ENCODE measurements around the gene RGR.
"Not testable (repeated sequence)": the region's sequence is repeated elsewhere in the genome, so short reads cannot be mapped to it uniquely, and the experiment has no call there.

RGR gene

DNA sequence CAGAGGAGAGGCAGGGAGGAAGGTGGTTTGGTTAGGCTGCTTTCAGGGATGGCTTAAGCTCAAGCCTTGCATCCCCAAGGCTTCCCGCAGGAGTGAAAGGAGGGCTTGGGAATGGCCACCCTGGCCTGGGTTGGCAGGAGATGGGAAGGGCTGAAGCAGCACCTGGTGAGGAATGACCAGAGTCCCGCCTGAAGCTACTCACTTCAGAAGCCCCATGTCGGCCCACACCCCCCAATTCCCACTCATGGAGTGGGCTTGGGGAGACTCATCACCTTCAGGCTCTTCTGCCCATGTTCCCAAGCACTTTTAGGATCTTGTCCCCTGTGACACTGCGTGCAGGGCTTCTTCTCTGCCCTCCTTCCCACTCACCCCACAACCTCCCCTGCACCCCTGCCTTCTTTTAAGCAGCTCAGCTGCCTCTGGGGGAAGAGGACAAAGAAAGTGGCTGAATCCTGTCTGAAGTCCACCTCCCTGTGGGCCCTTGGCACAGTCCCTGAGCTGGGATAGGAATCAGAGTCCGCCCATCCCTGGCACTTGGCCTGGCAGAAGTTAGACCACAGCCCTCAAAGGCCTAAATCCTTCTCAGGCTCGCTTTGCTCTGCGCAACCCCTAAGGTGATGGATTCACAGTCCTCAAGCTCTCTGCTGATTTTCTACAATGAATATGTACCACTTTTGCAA, 16.5 kb downstream of the RGR start:
- no peak for DNase-seq

DNA sequence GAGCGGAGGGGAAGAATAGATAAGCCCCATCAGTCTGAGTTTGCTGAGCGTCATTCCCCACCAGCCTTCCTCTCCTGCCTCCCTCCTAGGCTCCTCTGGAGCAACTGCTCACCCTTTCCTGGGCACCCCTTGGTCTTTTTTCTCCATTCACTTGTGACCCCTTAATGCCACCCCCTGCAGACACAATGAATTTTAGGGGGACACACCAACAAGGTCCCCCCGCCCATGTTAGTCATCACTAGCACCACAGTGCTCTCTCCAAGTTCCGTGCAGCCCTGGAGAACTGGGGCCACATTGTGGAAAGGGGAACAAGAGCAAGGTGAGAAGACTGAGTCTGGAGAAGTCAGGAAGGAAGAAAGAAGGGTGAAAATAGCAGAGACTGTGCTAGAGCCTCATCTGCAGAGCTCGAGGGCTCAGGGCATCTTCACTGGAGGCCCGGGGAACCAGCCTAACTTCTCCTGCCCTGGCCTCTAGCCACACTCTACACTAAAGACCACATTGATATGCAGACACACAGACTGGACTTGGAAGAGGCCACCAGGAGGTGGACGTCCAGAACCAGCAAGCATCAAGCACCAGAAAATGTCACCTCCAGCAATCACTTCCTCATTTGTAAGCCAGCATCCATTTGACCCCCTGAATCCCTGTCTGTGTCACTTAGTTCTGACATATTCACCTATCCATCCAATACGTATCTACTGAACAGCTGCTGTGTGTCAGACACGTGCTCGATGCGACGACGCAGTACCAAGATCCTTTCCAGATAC, 17.5 kb downstream of the RGR start:
- DNase-seq = no peak

DNA sequence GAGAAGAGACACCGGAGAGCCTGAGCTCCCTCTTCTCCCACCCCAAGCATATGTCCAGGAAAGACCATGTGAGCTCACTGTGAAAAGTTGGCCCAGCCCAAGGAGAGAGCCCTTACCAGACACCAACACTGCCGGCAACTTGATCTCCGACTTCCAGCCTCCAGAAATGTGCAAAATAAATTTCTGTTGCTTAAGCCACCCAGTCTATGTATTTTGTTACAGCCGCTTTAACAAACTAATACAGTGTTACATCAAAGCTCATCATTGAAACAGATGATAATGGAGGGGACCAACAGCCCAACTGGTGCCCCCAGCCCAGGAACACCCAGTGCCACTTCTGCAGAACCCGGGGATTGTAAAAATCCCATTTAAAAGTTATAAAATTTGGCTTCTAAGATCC, 18.9 kb downstream of the RGR start:
- DNase-seq = no peak

DNA sequence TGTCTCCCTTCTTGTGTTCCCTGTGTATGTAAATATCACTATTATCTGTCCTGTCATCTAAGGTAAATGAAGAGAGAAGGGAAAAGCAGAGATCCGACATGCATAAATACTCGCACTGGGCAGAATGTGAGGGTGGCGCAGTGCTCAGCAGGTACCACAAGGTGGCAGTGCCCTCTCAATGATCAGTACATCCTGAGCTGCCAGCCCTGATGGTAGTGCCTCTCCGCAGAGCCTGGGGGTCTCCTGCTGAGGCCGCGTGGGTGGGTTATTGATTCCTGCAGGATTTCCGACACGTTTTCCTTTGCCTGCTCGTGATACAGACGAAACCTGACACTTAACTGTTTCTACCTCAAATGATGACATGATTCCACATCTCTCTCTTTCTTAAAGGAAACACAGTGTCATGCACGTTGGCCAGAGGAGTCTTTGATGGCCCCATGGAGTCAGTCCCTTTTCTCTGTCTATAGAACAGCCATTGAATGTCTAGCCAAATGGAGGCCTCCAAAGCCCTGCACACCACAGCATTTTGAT, 19.8 kb downstream of the RGR start:
- DNase-seq = peak; percentile 59

DNA sequence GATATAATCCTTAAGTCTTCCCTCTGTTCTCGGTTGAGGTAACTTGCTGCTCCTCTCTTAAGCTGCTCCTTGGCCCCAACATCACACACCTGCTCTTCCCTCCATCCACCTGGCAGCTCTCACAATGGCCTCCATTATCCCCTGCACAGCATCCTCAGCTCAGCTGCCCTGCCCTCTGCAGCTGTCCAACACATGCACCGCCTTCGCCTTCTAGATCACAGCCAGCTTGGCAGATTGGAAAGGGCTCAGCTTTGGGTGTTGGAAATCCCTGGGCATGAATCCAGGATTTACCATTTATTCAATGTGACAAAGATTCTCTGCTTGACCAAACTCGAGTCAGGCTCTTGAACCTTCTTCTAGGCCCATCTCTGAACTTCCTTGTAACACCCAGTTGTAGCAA, 20.6 kb downstream of the RGR start:
- DNase-seq = peak; percentile 42

DNA sequence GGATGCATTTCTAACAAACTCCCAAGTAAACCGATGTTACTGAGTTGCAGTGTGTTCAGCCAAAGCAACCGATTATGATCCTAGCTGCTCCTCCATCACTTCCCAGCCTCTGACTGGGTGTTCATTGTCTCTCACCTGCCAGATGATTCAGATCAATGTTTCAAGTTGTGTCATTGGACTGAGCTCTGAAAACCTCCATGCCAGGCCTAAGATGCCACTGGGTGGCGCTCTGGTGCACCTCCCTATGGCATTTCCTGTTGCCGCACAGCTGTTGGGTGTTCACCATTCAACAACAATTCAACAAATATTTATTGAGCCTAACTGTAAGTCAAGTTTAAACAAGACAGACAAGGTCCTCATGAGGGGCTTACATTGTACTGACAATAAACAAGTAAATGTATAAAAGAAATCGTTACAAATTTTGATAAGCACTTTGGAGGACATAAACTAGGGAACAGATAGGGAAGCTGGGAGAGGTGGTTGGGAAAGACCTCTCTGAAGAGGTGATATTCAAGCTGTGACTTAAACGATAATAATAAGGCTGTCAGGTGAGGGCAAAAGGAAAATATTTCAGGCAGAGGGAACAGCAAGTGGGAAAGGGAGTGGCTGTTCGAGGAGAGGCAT, 22.8 kb downstream of the RGR start:
- no peak for DNase-seq

DNA sequence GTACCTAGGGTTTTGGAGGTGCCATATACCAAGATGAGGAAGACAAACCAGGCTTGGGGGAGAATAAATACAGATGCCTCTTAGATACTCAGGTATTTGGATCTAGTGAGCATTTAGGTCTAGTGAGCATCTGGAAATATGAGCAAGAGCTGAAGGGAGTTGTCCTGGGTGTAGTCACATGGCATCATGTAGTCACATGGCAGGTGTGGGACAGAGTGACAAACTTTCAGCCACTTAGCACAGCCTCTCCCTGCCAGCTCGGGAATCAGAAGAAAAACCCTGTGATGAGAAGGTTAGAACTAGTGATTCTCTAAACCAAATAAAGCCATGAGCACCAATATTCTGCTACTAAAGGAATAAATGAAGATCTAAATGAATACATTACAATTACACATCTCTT, 24.3 kb downstream of the RGR start:
- no peak for DNase-seq

DNA sequence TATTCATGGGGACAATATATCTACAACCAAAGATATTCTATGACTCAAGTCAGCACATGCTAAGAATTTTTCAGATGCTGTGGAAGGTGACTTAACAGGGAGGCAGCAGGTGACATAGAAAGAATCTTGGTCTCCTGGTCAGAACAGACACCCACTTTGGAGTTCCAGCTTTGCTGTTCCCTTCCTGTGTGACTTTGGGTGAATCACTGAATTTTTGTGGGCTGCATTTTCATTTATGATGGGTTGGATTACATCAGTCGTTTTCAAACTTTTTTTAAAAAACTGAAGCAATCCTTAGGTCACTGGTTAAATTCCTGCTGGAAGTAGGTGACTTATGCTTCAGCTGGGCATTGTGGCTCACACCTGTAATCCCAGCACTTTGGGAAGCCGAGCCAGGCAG, 24.9 kb downstream of the RGR start:
- no peak for DNase-seq

DNA sequence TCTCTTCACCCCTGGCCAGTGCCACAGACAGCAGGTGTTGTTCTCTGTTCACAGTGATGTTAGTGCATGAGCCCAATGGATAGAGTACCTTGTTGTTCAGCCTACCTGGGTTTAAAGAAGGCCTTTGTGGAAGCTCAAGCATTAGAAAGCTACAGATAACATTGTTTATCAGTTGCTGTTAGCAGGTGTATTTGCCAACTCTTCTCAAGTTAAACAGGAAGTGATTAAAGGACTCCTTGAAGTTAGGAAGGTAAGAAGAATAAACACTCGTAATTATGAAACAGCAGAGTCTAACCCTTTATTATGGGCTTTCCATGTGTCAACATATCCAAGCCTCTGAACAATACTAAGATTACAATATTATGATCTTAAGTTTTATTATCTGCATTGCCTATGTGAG, 25.9 kb downstream of the RGR start:
- peak; percentile 47 for DNase-seq

DNA sequence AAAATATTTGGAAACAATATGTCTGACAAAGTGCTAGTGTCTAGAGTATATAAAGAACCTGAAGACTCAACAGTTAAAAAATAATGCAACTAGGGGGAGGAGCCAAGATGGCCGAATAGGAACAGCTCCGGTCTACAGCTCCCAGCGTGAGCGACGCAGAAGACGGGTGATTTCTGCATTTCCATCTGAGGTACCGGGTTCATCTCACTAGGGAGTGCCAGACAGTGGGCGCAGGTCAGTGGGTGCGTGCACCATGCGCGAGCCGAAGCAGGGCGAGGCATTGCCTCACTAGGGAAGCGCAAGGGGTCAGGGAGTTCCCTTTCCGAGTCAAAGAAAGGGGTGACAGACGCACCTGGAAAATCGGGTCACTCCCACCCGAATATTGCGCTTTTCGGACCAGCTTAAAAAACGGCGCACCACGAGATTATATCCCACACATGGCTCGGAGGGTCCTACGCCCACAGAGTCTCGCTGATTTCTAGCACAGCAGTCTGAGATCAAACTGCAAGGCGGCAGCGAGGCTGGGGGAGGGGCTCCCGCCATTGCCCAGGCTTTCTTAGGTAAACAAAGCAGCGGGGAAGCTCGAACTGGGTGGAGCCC, 35.1 kb downstream of the RGR start:
- DNase-seq = not testable (repeated sequence)

DNA sequence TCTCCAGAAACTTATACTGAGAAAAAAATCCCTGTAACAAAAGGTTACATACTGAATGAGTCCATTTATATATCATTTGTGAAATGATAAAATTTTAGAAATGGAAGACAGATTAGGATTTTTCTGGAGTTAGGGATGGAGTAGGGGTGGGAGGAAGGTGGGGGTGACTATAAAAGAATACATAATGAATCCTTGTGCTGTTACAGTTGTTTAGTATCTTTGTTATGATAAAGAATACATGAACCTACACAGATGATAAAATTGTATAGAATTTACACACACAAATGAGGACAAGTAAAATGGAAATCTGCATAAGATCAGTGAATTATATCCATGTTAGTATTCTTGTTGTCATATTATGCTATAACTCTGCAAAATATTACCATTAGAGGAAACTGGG, 41.8 kb downstream of the RGR start:
- no peak for DNase-seq

DNA sequence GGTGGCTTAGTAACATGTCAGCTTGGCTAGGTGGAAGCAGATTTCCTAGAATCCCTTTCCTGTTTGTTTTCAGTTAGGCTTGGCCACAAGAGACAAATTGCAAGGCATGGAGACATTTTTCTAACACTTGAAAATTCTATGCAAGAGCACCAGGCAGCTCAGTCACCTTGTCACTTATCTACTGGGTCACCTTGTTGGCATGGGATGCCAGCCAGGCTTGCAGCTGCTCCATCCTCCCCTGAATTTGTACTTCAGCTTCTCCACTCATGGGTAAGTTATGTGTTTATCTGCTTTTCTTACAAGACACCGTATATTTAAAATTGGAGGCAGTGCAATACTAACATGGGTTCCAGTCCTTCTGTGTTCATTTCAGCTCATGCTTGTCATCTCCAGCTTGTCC, 43.3 kb downstream of the RGR start:
- DNase-seq = no peak

DNA sequence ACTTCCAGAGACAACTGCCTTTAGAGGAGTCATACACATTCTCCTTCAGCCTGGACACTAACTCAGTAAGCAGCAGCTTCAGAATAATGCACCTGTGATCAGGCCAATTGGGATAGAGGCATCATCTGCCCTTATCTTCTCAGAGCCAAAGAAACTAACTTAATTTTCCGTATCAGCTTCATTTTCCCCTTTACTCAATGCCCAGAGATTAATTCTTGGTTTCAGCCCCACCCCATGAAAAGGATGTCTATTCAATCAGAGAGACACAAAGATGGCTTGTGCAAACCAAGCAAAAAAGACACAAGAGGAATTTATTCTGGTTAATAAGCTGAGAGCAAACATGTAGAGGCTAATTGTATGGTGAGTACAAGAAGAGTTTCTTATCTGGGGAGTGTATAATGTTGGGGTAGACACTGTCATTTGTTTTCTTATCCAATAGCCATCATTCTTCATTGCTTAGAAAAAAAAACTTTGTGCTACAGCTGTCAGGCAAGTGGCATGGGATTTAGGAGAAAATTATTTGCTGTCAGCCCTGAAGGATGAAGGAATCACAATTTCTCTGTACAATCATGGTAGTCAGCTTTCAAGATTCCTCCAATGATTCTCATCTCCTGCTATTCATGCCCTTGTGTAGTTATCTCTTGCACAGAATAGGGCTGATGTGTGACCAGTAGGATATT, 44.8 kb downstream of the RGR start:
- no peak for DNase-seq

DNA sequence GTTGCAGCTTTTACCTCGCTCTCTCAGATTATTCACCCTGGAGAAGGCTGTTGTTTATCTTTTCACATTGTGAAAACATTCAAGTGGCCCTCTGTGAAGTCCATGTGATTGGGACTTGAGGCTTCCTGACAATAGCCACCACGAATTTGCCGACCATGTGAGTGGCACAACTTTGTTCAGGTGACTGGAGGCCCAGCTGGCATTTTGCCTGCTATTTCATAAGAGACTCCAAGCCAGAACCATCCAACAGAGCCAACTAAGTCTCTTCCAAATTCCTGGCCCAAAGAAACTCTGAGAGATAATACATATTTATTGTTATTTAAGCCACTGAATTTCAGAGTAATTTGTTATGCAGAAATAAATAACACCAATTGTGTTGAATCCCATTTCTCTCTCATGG, 45.4 kb downstream of the RGR start:
- DNase-seq = no peak

DNA sequence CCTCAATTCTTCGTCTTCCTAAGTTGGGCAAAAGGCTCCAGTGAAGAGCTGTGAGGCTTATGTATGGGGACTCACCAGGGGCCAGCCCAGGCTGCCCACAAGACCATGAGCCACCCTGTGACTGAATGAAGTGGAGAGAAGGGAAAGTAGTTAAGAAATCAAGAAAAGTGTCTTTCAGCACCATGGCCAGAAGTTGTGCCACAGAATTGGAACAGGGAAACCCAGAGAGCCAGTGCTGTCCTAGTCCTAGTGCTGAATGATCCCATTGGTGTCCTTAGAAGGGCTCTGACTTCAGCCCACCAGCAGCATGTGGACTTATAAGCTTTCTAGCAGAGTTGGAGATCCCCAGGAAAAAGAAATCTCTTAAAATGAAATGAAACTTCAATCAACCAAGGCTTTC, 46.5 kb downstream of the RGR start:
- no peak for DNase-seq

DNA sequence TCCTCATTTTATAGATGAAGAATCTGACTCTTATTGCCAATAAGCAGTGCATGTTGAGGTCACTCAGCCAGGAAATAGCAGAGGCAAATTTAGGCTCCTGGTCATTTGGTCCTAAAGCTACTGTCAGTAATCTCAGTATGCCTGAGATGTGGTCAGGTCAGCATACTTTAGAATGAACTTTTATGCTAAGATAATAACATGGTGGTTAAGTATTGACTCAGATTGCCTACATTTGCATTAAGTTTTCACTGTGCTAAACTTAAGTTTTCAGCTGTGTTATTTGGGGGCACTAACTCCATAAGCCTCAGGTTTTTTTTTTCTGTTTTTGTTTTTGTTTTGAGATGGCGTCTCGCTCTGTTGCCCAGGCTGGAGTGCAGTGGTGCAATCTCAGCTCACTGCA, 47.6 kb downstream of the RGR start:
- DNase-seq = no peak

DNA sequence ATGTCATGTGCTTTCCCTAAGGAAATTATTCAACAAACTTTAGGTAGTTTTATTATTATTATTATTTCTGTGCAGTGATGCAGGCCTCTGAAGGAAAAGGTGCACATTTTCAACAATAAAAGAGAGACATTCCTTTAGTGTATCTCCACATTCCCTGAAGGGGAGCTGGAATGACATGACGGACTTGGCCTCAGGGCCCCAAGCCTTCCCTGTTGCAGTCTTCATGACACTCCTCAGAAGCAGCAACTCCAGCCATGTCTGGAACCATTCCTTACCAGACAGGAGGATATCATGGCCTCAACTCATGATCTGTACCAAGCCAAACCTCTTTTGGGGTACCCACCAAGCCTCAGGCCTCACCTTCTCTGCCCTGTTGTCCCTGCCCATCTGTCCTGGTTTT, 48.3 kb downstream of the RGR start:
- no peak for DNase-seq

DNA sequence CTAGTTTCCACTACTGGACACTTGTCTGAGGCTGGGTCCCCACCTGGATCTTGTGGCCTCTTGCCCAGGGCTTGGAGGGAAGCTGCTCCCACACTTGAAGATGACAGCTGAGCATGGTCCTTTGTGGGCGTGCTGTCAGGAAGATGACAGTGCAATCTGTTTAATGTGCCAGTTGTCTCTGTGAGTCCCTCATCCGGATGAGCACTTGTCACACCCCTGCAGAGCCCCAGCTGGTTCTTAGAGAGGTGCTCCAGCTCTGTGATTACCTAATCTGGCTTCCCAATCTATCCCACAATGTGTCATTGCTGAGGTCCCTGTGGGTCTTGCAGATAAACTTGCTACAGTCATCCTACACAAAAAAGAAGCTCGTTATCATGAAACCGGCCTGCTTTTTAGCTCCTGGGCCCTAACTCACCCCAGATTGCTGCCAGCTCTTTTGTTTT, 48.7 kb downstream of the RGR start:
- no peak for DNase-seq

DNA sequence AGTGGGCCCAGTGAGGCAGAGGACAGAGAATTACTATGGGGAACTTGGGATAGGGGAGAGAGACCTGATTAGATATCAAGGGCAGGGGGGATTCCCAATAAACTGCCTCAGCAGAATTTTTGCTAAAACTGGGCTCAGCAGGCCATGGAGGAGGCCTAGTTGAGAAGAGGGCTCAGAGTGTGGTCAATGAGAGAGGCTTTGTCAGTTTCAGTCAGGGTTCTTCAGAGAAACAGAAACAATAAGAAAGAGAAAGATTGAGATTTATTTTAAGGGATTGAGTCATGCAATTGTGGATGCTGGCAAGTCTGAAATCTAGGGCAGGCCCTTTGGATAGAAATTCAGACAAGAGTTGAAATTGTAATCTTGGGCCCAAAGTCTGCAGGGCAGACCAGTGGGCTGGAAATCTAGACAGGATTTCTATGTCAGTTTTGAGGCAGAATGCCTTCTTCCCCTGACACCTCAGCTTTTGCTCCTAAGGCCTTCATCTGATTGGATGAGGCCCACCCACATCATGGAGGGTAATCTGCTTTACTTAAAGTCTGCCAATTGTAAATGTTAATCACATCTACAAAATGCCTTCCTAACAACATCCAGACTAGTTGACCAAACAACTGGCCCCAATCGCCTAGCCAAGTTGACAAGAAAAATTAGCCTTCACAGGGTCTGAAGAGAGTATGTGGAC, 50.1 kb downstream of the RGR start:
- DNase-seq = no peak

DNA sequence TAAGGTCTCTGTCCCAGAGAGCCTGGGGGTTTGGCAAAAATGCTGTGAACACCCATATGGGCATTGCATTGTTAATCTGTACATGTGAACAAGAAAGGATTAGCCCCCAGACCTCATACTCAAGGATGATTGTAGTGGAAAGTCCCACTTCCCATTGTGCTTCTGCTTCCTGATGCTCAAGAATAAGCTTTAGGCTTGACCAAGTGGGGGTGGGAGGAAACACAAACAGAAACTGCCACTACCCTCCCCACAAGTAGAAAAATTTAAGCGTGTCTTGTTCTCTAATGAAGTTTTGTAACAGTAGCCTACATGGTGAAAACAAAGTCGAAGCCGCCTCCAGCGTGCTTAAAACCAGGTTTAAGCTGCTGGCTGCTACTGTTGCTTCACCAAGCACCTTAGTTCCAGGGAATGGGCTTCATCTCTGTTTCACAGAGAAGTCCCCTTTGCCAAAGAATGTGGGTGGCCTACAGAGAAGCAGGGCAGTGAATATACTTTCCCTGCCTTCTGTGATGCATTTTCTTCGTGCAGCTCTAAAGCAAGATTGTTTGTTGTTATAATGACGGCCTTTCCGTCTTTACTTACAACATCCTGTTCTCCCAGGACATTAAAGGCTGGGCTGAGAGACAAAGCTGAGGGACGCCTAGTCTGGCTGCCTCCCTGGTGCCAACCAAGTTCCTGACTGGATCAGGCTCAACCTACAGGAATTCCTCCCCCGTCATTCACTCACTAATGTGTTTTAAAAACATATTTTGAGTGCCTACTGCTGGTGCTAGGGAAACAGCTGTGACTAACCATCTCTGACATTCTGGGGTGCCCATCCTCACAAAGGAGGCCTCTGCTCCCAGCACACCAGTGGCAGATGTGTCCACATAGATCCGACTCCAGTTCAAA, 51.5 kb downstream of the RGR start:
- DNase-seq = no peak

DNA sequence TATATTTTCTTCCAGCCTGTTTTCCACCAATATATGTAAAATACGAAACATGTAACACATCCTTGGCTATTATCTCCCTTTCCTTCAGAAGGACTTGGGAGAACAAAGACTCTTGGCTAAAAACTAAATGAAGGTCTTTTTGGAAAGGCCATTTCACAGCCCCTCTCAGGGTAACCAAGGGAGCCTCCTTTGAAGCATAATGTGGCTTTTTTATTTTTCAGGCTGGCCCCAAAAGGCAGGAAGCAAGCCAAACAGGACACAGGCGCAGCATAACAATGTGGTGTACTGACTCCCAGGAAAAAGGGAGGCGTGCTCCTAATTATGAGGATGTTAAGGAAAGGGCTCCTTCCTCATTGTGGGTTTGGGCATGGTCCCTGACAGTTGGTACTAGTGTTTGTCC, 53.2 kb downstream of the RGR start:
- no peak for DNase-seq
